ENCODE measurements around the gene GHRHR. TPM values are rescaled to one million over a fixed set of nuclear protein-coding genes. Genes with fewer than 3 reads are reported as not detected.

GHRHR gene
- total and polyA plus RNA-seq, 2 donors (not counting 1 experiment from before 2014, with no cell fraction given) = not detected

- H3K27ac Mint-ChIP-seq = no peak overlapping the region
- POLR2A ChIA-PET = no interaction called here
- H3K9me3 Mint-ChIP-seq (ENCODE audit: insufficient read depth) = no peaks in the 10 kb centered on the region
Measured at GRCh38 chr7:31022726-31023125, 59.0 kb downstream of the GHRHR start.

GRCh38 chr7:31023877-31024276 is 60.1 kb downstream of the GHRHR start:
- CTCF ChIA-PET = no interaction called here
- H3K36me3 ChIP-seq (replicated peaks in 1 of 2; ENCODE audit: control extremely low read depth in 1 of 2, control insufficient read depth in 1 of 2, extremely low read depth in 1 of 2, insufficient read depth in 2 of 2, low read length in 1 of 2) = no peaks in the 10 kb centered on the region
- H3K27me3 Mint-ChIP-seq = peaks cover 13% of the 10 kb centered on the region
- no peaks in the 10 kb centered on the region for H3K9me3 Mint-ChIP-seq (ENCODE audit: insufficient read depth)
- POLR2A ChIA-PET = no interaction called here
- 53% methylated on average over 5 of the region's 5 CpGs for WGBS (ENCODE audit: insufficient coverage)
- no peak for TF ChIP-seq EZH2 (IDR thresholded peaks at IDR 0.05; ENCODE audit: borderline replicate concordance, insufficient read depth, low read depth, low read length, poor library complexity, severe bottlenecking)
- TF ChIP-seq CTCF (IDR thresholded peaks at IDR 0.05) = no peak
- H3K4me3 ChIP-seq (ENCODE audit: control extremely low read depth in 1 of 5, extremely low read depth in 1 of 5, insufficient read depth in 1 of 5, low read depth in 2 of 5, low read length in 4 of 5) = no peak overlapping the region
- H3K9ac ChIP-seq (ENCODE audit: low read length) = no peak overlapping the region
- no peak overlapping the region for H3K27ac Mint-ChIP-seq
- no peaks in the 10 kb centered on the region for H3K4me1 ChIP-seq (ENCODE audit: control insufficient read depth in 2 of 2, insufficient read depth in 2 of 2, low read length in 2 of 2)
- no peak overlapping the region for H3K4me2 ChIP-seq (replicated peaks; ENCODE audit: low read depth, low read length, poor library complexity, severe bottlenecking)
- H3K4me1 Mint-ChIP-seq = no peaks in the 10 kb centered on the region
- intact Hi-C loops (cut with micrococcal nuclease) = no loop called here
- no peak overlapping the region for H2AFZ ChIP-seq (ENCODE audit: insufficient read depth, low read depth, low read length, poor library complexity, severe bottlenecking)
- DNase-seq (no peak), ATAC-seq (ENCODE audit: low read depth) (no peak)
- no peak overlapping the region for H3K27ac ChIP-seq (ENCODE audit: low read length in 2 of 2)
- H3K4me3 Mint-ChIP-seq = no peak overlapping the region
- no peaks in the 10 kb centered on the region for H4K20me1 ChIP-seq (ENCODE audit: control insufficient read depth, insufficient read depth, low read length, poor library complexity, severe bottlenecking)
- H3K27me3 ChIP-seq (replicated peaks in 1 of 4; ENCODE audit: control extremely low read depth in 1 of 4, control insufficient read depth in 3 of 4, insufficient read depth in 4 of 4, low read length in 3 of 4) = peaks cover 0 to under 1% (median 0%) of the 10 kb centered on the region in 4 experiments
- no peaks in the 10 kb centered on the region for H3K79me2 ChIP-seq (ENCODE audit: control insufficient read depth, insufficient read depth, low read length)
- peaks cover 0 to 8% (median 0%) of the 10 kb centered on the region in 3 donors for H3K9me3 ChIP-seq (ENCODE audit: control extremely low read depth in 1 of 3, control insufficient read depth in 2 of 3, insufficient read depth in 1 of 3, low read length in 2 of 3)

More at GRCh38 chr7:31022726-31023125, 59.0 kb downstream of the GHRHR start:
- Histone ChIP-seq H3K36me3 (replicated peaks in 1 of 2; ENCODE audit: control extremely low read depth in 1 of 2, control insufficient read depth in 1 of 2, extremely low read depth in 1 of 2, insufficient read depth in 2 of 2, low read length in 1 of 2) (no peaks in the 10 kb centered on the region), H3K27me3 (replicated peaks in 1 of 4; ENCODE audit: control extremely low read depth in 1 of 4, control insufficient read depth in 3 of 4, insufficient read depth in 4 of 4, low read length in 3 of 4) (no peaks in the 10 kb centered on the region), H3K9me3 (ENCODE audit: control extremely low read depth in 1 of 3, control insufficient read depth in 2 of 3, insufficient read depth in 1 of 3, low read length in 2 of 3) (peaks cover 0 to 5% (median 0%) of the 10 kb centered on the region in 3 donors), H2AFZ (ENCODE audit: insufficient read depth, low read depth, low read length, poor library complexity, severe bottlenecking) (no peak overlapping the region), H3K27ac (ENCODE audit: low read length in 2 of 2) (no peak overlapping the region), H3K4me2 (replicated peaks; ENCODE audit: low read depth, low read length, poor library complexity, severe bottlenecking) (no peak overlapping the region), H3K79me2 (ENCODE audit: control insufficient read depth, insufficient read depth, low read length) (no peaks in the 10 kb centered on the region), H3K4me3 (ENCODE audit: control extremely low read depth in 1 of 5, extremely low read depth in 1 of 5, insufficient read depth in 1 of 5, low read depth in 2 of 5, low read length in 4 of 5) (no peak overlapping the region), H4K20me1 (ENCODE audit: control insufficient read depth, insufficient read depth, low read length, poor library complexity, severe bottlenecking) (no peaks in the 10 kb centered on the region), H3K4me1 (ENCODE audit: control insufficient read depth in 2 of 2, insufficient read depth in 2 of 2, low read length in 2 of 2) (no peaks in the 10 kb centered on the region), H3K9ac (ENCODE audit: low read length) (no peak overlapping the region)
- ATAC-seq (ENCODE audit: low read depth) (no peak), DNase-seq (no peak)
- WGBS (ENCODE audit: insufficient coverage) = 78% methylated on average over 2 of the region's 3 CpGs
- CTCF ChIA-PET = interaction anchor here (0.6 kb wide), 1 partner anchor 38 kb away, joined by 3 read pairs; no protein-coding TSS in a partner anchor
- no peak for TF ChIP-seq CTCF (IDR thresholded peaks at IDR 0.05)
- TF ChIP-seq EZH2 (IDR thresholded peaks at IDR 0.05; ENCODE audit: borderline replicate concordance, insufficient read depth, low read depth, low read length, poor library complexity, severe bottlenecking) = no peak
- Mint-ChIP-seq H3K27me3 (peaks cover 13% of the 10 kb centered on the region), H3K4me3 (no peak overlapping the region), H3K4me1 (no peaks in the 10 kb centered on the region)
- intact Hi-C loops (cut with micrococcal nuclease) = no loop called here

Measured in B cell (primary cell).